ENCODE measurements around the gene KIFC1.

Gene KIFC1

GRCh38 chr6:33456156-33456555 is 64.5 kb downstream of the KIFC1 start:
- no peak for TF ChIP-seq CTCF (IDR thresholded peaks at IDR 0.05; ENCODE audit: low read depth, low read length)
- TF ChIP-seq MYC (IDR thresholded peaks at IDR 0.05; ENCODE audit: low read depth, low read length), result no peak
- TF ChIP-seq MAX (IDR thresholded peaks at IDR 0.05; ENCODE audit: low read depth, low read length), result no peak
- no peak for TF ChIP-seq POLR2A (IDR thresholded peaks at IDR 0.05; ENCODE audit: extremely low read depth, insufficient read length)
- no peak for DNase-seq (ENCODE audit: low read depth)
- H3K4me3 ChIP-seq (ENCODE audit: low read depth, low read length), result no peak overlapping the region

GRCh38 chr6:33458676-33459075 is 67.1 kb downstream of the KIFC1 start:
- H3K4me3 ChIP-seq (ENCODE audit: low read depth, low read length), result no peak overlapping the region
- TF ChIP-seq MYC (IDR thresholded peaks at IDR 0.05; ENCODE audit: low read depth, low read length), result no peak
- no peak for TF ChIP-seq POLR2A (IDR thresholded peaks at IDR 0.05; ENCODE audit: extremely low read depth, insufficient read length)
- TF ChIP-seq MAX (IDR thresholded peaks at IDR 0.05; ENCODE audit: low read depth, low read length), result no peak
- no peak for TF ChIP-seq CTCF (IDR thresholded peaks at IDR 0.05; ENCODE audit: low read depth, low read length)
- no peak for DNase-seq (ENCODE audit: low read depth)

- H3K4me3 ChIP-seq (ENCODE audit: low read depth, low read length), result no peak overlapping the region
- no peak for DNase-seq (ENCODE audit: low read depth)
- no peak for TF ChIP-seq POLR2A (IDR thresholded peaks at IDR 0.05; ENCODE audit: extremely low read depth, insufficient read length)
- TF ChIP-seq MAX (IDR thresholded peaks at IDR 0.05; ENCODE audit: low read depth, low read length), result no peak
- TF ChIP-seq MYC (IDR thresholded peaks at IDR 0.05; ENCODE audit: low read depth, low read length), result no peak
- no peak for TF ChIP-seq CTCF (IDR thresholded peaks at IDR 0.05; ENCODE audit: low read depth, low read length)
These were observed 67.6 kb downstream of the KIFC1 start for GRCh38 chr6:33459226-33459625.
